Islet precursor cell (in vitro differentiated cells): ENCODE results near the gene SLC25A1.

Experiments
- DNase-seq: peaks from one replicate; pipeline ENCODE4 v3.0.0-alpha.2; 2018

The SLC25A1 gene

DNA sequence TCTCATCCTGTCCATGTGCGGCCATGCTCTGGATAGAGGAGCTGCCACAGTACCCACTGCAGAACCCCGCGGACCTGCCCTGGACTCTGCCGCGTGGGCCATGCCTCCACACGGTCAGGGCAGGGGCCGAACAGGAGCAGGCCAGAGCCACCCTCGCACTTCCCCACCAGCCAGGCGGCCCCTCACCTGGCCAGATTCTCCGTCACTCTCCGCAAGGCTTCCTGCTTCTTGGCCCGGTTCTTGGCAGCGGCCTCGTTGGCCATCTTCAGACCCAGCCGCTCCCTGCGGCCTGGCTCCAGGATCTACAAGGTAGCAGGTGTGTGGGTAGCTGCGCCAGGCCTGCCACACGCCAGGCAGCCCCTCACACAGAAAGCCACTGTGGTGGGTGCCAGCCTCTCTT is 43.7 kb downstream of the SLC25A1 start:
- DNase-seq, result no peak

DNA sequence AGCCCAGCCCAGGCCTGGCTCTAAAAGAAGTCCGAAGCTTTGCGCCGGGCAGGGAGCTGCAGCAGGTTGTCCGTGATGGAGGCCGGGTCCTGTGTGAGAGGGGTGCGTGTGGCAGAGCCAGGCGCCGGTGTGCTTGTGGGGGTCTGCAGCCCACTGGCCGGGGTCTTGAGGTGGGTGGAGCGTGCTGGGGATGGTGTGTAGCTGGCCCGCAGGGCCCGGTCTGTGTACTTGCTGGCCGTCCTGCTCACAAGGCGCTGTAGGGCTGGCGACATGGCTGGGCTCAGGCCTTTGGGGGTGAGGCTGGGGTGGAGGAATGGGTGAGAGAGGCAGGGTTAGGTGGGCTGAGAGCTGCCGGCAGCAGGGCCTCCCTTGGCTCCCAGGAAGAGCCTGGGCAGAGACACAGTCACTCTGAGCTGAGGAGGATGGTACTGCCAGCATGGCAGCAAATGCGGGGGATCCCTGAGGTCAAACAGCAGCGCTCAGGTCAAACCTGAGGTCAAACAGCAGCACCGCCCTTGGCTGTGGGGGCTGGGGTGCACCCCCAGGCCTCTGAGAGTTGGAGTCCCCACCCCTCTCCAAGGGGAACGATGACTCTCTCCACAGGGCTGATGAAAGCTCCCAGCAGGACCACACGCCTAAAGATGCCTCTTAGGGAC is 44.2 kb downstream of the SLC25A1 start:
- no peak for DNase-seq

DNA sequence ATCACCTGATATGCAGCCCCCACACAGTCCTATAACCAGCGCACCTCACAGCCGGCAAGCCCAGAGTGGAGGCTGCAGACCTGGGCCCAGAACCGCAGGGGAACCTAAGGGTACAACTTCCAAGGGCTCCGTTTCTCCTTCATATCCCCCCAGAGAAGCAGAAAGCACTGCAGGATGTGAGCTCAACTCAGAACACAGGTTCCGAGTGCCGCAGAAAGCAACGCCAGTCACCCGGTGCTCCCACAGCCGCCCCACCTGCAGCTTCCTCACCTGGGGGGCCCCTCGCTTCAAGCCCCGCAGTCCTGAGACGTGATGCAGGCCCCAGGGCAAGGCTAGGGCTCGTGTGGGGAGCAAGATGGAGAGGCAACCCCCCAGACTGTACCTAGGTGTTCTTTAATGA is 45.0 kb downstream of the SLC25A1 start:
- no peak for DNase-seq

DNA sequence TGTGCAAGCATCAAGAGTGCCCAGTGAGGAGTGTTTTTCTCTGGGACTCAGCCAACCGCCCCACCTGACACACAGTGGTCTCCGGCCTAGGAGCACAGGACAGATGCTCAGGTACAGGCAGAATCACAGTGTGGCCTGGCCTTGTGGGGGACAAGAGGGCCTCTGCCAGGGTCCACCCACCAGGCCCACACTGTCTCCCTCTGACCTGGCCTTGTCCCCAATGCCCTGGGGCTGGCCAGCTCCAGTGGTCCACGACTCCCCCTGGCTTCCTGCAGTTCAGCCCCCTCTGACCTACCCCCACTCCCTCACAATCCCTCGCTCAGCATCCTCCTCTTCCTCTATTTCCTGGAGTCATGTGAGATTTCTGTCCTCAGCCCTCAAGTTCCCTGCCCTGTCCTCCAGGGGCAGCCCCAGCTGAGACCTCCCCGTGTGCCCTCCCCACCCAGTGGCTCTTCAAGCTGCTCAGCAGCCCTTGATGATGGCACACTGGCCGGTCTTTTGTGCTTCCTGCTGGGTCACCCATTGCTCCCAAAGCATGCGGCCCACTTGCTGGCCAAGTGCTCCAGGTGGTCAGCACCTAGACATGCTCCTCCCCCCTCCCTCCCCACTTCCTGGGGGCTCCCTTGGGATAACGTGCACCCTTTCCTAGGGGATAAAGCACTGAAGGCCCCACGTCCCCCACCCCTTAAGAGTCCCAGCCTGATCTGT is 45.7 kb downstream of the SLC25A1 start:
- no peak for DNase-seq

DNA sequence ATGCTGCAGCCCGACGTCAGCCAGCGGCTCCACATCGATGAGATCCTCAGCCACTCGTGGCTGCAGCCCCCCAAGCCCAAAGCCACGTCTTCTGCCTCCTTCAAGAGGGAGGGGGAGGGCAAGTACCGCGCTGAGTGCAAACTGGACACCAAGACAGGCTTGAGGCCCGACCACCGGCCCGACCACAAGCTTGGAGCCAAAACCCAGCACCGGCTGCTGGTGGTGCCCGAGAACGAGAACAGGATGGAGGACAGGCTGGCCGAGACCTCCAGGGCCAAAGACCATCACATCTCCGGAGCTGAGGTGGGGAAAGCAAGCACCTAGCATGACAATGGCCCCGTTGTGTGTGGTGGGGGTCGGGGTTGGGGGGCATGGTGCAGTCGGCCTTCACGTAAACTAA is 46.4 kb downstream of the SLC25A1 start:
- no peak for DNase-seq

DNA sequence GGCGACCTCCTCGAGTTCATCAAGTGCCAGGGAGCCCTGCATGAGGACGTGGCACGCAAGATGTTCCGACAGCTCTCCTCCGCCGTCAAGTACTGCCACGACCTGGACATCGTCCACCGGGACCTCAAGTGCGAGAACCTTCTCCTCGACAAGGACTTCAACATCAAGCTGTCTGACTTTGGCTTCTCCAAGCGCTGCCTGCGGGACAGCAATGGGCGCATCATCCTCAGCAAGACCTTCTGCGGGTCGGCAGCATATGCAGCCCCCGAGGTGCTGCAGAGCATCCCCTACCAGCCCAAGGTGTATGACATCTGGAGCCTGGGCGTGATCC is 46.9 kb downstream of the SLC25A1 start:
- DNase-seq, result no peak

DNA sequence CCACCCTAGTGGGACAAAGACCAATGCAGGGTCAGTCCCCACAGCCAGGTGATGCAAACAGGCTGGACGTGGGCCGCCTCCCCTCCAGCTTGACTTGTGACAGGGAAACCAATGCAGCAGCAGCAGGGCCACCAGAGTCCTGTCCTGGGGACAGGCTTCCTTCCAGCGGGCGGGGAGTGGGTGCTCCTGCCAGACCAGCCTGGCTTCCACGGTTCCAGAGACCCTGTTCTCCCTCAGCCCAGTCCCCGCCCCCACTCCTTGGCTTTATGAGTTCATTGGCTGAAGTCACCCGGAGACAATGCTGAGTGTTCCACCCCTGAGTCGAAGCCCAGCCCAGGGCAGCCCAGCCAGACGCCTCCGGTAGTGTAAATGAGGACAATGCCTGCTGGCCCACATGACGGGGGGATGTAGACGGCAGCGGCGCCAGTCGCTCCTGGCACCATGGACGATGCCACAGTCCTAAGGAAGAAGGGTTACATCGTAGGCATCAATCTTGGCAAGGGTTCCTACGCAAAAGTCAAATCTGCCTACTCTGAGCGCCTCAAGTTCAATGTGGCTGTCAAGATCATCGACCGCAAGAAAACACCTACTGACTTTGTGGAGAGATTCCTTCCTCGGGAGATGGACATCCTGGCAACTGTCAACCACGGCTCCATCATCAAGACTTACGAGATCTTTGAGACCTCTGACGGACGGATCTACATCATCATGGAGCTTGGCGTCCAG is 47.4 kb downstream of the SLC25A1 start, which contains the start of gene TSSK2:
Gene TSSK2 (plus strand): TSS at position 350 of the 726 bp plus-strand sequence. CDS start 92 bp downstream, at position 442.
- DNase-seq, result no peak

DNA sequence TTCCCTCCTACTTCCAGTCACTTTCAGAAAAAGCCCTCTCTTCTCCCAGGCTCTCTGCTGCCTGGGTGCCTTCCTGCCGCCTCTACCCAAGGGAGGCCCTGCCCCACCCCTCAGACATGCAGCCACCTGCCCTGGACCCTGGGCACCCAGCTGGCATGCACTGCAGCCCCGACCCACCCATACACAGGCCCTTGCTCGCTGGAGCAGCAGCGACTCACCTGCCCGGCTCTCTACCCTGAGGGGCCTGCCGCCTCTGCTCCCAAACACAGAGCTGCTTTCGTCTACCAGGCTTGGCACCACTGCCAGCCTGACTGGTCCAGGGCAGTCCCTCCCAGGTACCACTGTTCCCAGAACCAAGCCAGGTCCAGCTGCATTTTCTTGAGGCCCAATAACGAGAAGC is 48.7 kb downstream of the SLC25A1 start:
- DNase-seq, result no peak

DNA sequence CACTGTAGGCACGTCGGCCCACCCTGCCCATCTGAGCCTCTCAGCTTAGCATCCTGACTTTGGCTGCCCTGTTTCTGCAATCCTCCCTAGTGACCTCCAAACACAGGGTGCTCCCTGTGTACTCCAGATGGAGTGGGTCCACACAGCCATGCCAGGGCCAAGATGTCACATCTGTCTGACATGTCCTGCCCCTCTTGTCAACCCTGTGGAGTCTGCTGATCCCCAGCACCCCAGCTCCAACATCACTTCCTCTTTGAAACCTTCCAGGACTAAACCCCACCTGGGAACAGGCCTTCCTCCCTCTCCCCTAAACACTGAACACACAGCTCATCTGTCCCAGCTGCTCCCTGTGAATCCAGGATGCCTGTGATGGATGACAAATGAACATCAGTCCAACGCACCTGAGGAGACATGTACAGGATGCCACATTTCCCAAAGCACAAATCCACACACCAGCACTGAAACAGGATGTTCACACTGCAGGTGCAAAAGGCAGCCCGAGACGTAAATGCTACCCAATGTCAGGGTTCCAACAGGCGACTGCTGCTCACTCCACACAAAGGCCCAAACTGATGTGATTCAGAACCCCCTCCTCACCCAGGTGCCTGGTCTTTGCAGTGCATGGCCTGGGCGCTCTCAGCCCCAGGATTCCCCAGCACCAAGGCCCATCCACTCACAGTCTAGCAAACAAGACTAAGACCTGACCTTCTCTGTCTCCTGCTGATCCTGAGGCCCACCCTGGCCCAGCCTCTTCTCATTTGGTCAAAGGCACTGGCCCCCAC is 49.4 kb downstream of the SLC25A1 start:
- no peak for DNase-seq

DNA sequence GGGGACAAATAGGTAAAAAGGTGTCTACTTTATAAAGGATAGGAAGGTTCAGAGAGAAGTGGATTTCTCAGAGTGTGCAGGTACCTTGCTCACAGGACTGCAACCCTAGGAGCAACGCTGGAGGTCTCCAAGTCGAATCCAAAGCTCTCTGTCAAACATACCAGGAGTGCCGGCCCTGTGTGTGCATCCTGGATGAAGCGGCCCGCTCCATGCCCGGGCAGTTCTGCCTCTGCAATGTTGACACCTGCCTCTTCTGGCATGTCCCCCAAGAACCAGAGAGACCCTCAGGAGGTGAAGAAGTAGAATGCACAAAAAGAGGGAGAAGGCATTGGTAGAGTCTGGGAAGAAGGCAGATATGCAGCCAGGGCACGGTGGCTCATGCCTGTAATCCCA is 50.5 kb downstream of the SLC25A1 start:
- no peak for DNase-seq

DNA sequence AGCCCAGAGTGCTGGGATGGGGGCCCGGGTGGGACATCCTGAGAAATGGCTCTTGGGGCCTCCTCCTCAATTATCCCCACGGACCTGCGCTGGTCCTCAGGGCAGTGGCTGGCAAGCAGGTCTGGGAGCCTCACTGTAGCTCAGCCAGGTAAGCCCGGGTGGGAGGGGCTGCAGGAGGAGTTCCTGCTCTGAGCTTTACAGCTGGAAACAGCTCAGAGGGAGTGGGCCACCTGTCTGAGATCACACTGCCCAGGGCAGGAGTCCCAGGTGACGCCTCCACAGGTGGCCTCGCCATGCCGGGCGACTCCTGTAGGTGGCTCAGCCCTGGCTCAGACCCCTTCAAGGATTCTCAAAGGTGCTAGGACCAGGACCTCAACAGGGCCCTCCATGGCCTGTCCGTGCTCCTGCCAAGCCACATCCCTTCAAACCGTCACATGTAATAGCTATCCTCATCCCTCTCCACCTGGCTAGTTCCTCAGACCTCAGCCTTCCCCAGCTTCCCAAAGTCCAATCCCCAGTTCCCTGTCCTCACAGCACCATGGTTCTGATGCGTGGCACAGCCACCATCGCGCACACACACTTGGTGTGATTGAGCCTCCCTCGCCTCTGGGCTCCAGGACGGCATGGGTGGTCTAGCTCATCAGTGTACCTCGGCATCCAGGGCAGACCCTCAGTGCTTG is 51.1 kb downstream of the SLC25A1 start:
- DNase-seq, result no peak

DNA sequence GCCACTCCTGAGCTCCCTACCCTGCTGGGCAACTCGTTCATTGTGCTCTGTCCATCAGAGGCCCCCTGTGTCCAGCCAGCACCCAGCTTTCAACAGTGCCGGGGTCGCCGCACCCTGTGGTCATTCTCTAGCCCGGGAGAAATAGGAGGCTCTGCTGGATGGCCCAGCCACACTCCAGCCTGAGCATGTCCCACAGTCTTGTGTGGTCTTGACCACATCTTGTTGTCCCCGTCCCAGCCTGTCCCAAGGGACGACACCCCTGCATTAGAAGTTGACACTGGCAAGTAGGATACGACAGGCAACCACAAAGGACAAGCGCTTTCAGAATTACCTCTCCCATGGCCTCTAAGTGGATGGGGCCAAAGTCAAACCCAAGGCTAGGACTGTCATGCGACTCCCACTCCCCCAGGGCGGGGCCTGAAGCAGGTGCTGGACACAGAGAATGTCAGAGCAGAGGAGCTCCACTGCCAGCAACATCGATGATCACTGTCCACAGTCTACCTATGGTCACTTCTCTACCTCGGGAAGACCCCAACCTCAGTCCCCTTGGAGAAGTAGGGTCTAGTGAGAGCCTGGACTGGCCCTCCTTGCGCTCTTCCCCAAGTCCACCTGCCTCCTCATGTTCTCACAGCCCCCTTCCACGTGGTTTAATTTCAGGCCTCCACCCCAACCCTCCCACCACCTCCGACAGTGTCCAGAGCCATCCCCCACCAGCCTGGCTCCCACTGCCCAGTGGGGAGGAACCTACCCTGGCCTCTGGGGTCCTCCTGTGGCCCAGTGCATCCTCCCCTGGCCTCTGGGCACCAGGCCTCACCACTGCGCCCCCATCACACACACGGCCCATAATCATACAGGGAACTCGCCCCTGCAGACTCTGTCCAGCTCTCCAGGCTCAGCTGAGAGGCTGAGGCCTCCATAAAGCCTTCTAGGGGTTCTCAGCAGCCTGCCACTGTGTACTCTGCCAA is 51.9 kb downstream of the SLC25A1 start:
- DNase-seq, result no peak
